GM12864 (cell line): Measurements from ENCODE around the gene ODAD3.

ENCODE experiments used
- DNase-seq: peaks from one replicate; pipeline ENCODE4 v3.0.0-alpha.2; 2011; ENCODE audit warnings: low read depth
- H3K4me3 ChIP-seq: 2 replicates; pipeline ENCODE4 v1.5.1; 2011; ENCODE audit warnings: mild to moderate bottlenecking, low read depth, low read length, control low read depth
- TF ChIP-seq, protein P1 (sequence below): IDR thresholded peaks from 2 replicates; pipeline ENCODE4 v1.5.1; 2011; ENCODE audit warnings: low read depth, mild to moderate bottlenecking, moderate library complexity, low read length, control low read depth, inconsistent platforms; ENCODE audit errors: missing control alignments

ODAD3 gene

GRCh38 chr19:11405846-11406643 is 28.9 kb downstream of the ODAD3 start:
- DNase-seq = no peak
- TF ChIP-seq, protein P1, sequence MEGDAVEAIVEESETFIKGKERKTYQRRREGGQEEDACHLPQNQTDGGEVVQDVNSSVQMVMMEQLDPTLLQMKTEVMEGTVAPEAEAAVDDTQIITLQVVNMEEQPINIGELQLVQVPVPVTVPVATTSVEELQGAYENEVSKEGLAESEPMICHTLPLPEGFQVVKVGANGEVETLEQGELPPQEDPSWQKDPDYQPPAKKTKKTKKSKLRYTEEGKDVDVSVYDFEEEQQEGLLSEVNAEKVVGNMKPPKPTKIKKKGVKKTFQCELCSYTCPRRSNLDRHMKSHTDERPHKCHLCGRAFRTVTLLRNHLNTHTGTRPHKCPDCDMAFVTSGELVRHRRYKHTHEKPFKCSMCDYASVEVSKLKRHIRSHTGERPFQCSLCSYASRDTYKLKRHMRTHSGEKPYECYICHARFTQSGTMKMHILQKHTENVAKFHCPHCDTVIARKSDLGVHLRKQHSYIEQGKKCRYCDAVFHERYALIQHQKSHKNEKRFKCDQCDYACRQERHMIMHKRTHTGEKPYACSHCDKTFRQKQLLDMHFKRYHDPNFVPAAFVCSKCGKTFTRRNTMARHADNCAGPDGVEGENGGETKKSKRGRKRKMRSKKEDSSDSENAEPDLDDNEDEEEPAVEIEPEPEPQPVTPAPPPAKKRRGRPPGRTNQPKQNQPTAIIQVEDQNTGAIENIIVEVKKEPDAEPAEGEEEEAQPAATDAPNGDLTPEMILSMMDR = peak; percentile 8
- no peak overlapping the region for H3K4me3 ChIP-seq

- no peak for DNase-seq
- TF ChIP-seq, protein P1 = no peak
- H3K4me3 ChIP-seq = no peak overlapping the region
These were observed 30.2 kb downstream of the ODAD3 start for GRCh38 chr19:11404588-11405222.

DNA sequence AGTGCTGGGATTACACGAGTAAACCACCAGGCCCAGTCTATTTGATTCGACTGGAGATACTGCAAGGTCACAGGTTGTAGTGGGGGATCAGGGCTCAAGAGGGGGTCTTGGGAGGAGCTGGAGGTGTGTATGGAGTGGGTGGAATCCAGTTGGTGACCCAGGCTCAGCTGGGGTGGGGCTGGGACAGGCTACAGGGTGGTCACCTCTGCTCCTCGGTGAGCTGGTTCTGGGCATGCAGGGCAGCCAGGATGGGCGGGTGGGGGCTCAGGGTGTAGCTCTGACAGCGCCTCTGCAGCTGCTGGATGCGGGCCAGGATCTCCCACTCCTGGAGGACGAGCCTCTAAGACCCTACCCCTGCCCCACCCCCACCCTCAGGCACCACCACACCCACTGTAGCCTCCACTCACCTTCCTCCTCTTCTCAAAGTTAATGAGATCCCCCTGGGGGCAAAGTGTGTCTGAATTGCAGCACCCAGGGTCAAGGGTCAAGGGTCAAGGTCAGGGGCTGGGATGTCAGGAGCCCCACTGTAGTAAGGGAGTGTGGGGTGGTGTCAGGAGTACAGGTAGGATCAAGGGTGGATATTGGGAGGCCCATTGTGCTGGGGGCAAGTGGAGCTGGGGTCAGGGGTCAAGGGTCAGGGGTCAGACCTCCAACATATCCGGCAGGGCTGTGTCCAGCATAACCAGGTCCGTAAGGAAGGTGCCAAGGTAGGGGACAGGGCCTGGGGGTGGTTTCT is 32.9 kb downstream of the ODAD3 start:
- TF ChIP-seq, protein P1 = no peak
- DNase-seq = no peak
- H3K4me3 ChIP-seq = no peak overlapping the region

DNA sequence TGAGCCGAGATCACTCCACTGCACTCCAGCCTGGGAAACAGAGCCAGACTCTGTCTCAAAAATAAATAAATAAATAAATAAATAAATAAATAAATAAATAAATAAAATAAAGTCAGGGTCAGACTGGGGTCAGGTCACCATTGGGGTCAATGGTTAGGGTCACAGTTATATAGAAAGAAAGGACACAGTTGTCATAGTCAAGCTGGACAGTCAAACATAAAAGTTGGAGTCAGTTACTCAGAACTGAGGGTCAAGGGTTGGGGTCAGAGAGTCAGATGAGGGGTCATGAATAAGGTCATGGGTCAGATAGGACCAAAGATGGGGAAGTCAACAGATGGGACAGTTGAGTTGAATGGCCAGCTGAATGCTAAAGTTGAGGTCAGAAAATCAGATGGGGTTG is 34.1 kb downstream of the ODAD3 start:
- H3K4me3 ChIP-seq = no peak overlapping the region
- DNase-seq = no peak
- TF ChIP-seq, protein P1 = no peak

DNA sequence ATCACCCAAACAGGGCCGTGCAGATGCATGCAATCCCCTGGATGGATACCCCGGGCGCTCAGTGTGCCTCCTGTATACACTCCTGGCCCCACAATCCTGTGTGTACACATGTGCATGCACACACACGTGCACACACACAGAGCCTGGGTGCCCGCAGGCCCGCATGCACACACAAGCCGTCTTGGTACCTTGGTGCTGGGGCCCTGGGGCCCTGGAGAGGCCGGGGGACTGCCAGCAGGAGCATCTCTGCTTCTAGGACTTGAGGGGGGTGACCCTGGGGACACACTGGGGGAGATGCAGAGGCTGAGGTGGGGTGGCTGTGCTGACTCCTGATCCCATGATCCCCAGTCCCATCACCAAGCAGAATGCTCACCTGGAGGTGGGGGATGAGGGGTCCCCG is 35.3 kb downstream of the ODAD3 start:
- no peak for DNase-seq
- TF ChIP-seq, protein P1 = no peak
- H3K4me3 ChIP-seq = no peak overlapping the region

- no peak for DNase-seq
- H3K4me3 ChIP-seq = no peak overlapping the region
- TF ChIP-seq, protein P1 = no peak
These were observed 37.8 kb downstream of the ODAD3 start for GRCh38 chr19:11397089-11397610.
